Natural killer cell (primary cell): ENCODE results near the gene VWA1. TPM values are rescaled to one million over a fixed set of nuclear protein-coding genes. Genes with fewer than 3 reads are reported as not detected.

Experiments used
- ATAC-seq, 3 donors: fragments of 150-1000 bp in 2 of 3; fragments of 200-7000 bp in 1 of 3; cut with Tn5 transposase; 1 replicate in 1 of 3; 2 replicates in 2 of 3; pipeline ENCODE4 v1.10.0; 2021; ENCODE audit warnings: mild to moderate bottlenecking in 2 of 3, moderate library complexity in 2 of 3
- DNase-seq, 2 donors: peaks; one replicate each; pipeline versions ENCODE4 v3.0.0 to v3.0.0-alpha.2; 2013 to 2021; ENCODE audit warnings: mixed read lengths in 1 of 2
- H3K27ac ChIP-seq: one replicate; pipeline ENCODE4 v1.5.1; 2013; ENCODE audit warnings: mild to moderate bottlenecking, low read length
- H3K27me3 ChIP-seq: one replicate; pipeline ENCODE4 v1.6.1; 2013; ENCODE audit warnings: low read length; ENCODE audit not compliant: control insufficient read depth, insufficient read depth
- H3K36me3 ChIP-seq: one replicate; pipeline ENCODE4 v1.6.1; 2013; ENCODE audit warnings: low read length; ENCODE audit not compliant: control insufficient read depth, insufficient read depth
- H3K4me1 ChIP-seq: one replicate; pipeline ENCODE4 v1.6.1; 2013; ENCODE audit warnings: low read length; ENCODE audit not compliant: control insufficient read depth, insufficient read depth
- H3K4me3 ChIP-seq: one replicate; pipeline ENCODE4 v1.5.1; 2013; ENCODE audit warnings: low read length
- H3K9me3 ChIP-seq: one replicate; pipeline ENCODE4 v1.6.1; 2013; ENCODE audit warnings: low read length; ENCODE audit not compliant: control insufficient read depth, insufficient read depth
- H3K27ac Mint-ChIP-seq, 2 donors: one replicate each; pipeline ENCODE4 v1.8.0; 2022; ENCODE audit warnings: mild to moderate bottlenecking in 2 of 2, mixed read lengths in 2 of 2, moderate library complexity in 1 of 2
- H3K27me3 Mint-ChIP-seq, 2 donors: one replicate each; pipeline ENCODE4 v1.8.0; 2022; ENCODE audit warnings: low read depth in 2 of 2, mixed read lengths in 2 of 2
- H3K36me3 Mint-ChIP-seq: one replicate; pipeline ENCODE4 v1.8.0; 2022; ENCODE audit warnings: mixed read lengths
- H3K4me1 Mint-ChIP-seq, 2 donors: one replicate each; pipeline ENCODE4 v1.8.0; 2022; ENCODE audit warnings: mixed read lengths in 2 of 2
- H3K4me3 Mint-ChIP-seq: one replicate; pipeline ENCODE4 v1.8.0; 2022; ENCODE audit warnings: mild to moderate bottlenecking, moderate library complexity, mixed read lengths
- H3K9me3 Mint-ChIP-seq, 2 donors: one replicate each; pipeline ENCODE4 v1.8.0; 2022; ENCODE audit warnings: mixed read lengths in 2 of 2
- CTCF ChIP-seq: fragments of 200-600 bp; IDR thresholded peaks from one replicate; pipeline ENCODE4 v1.8.0; 2022; ENCODE audit warnings: antibody characterized with exemption
- WGBS: methylation state at CpG from one replicate; pipeline ENCODE4 v1.1.7; 2013; ENCODE audit warnings: missing lambda C conversion rate; ENCODE audit not compliant: insufficient coverage; 5-methylcytosine and 5-hydroxymethylcytosine counted together
- intact Hi-C: fragments of 100-400 bp; cut with micrococcal nuclease; formaldehyde crosslinking; loops from one replicate; pipeline ENCODE4 v1.14.2; 2022
- total RNA-seq, 4 donors: library from RNA; stranded (reverse); fragments of 120-200 nt in 1 of 4; gene quantifications; one replicate each; pipeline versions ENCODE4 v1.2.3 to v1.2.4, GENCODE V29; 2013 to 2022

Gene VWA1
- total RNA-seq, 3 donors from 2014 or later (not counting 1 experiment from before 2014, with no cell fraction given) = not detected

- no peak for ATAC-seq
- H3K27me3 ChIP-seq = peaks cover 38% of the 10 kb centered on the region
Measured at GRCh38 chr1:1434131-1434823, 1.2 kb upstream of the VWA1 start.

DNA sequence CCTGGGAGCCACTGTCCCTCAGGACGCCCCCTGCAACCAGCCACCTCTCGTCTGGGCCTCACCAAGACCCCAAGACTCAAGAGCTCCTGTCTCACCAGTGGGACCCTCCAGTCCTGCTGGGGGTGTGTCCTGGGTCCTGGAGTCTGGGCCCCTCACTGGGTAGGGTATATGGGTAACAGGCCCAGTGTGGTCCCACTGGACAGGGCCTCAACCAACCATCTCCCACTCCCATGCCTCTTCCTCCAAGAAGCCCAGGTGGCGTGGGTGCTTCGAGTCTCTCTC is 725 bp upstream of the VWA1 start:
- H3K27me3 Mint-ChIP-seq = peaks cover 0 to 14% of the 10 kb centered on the region in 2 donors
- peak overlapping the region; percentile 9 for H3K4me3 Mint-ChIP-seq
- no peaks in the 10 kb centered on the region for H3K36me3 ChIP-seq
- peaks cover 38% of the 10 kb centered on the region for H3K27me3 ChIP-seq
- H3K4me1 ChIP-seq = peaks cover 21% of the 10 kb centered on the region
- H3K4me1 Mint-ChIP-seq = peaks cover 0 to 4% of the 10 kb centered on the region in 2 donors
- no peak overlapping the region for H3K4me3 ChIP-seq
- no peak overlapping the region for H3K27ac ChIP-seq
- 59% methylated on average over 4 of the region's 4 CpGs for WGBS
- DNase-seq = no peak
- no peaks in the 10 kb centered on the region for H3K36me3 Mint-ChIP-seq
- no peaks in the 10 kb centered on the region for H3K9me3 ChIP-seq
- intact Hi-C loops = no loop called here
- no peaks in the 10 kb centered on the region for H3K9me3 Mint-ChIP-seq
- no peak overlapping the region for H3K27ac Mint-ChIP-seq
- no peak for TF ChIP-seq CTCF
- no peak for ATAC-seq

More at GRCh38 chr1:1434131-1434823, 1.2 kb upstream of the VWA1 start:
- no peak for DNase-seq
- Mint-ChIP-seq H3K4me1 (peaks cover 0 to 4% of the 10 kb centered on the region in 2 donors), H3K27me3 (peaks cover 0 to 14% of the 10 kb centered on the region in 2 donors), H3K4me3 (no peak overlapping the region), H3K9me3 (no peaks in the 10 kb centered on the region), H3K27ac (no peak overlapping the region), H3K36me3 (no peaks in the 10 kb centered on the region)
- no peak overlapping the region for H3K27ac ChIP-seq
- peaks cover 21% of the 10 kb centered on the region for H3K4me1 ChIP-seq
- TF ChIP-seq CTCF = no peak
- H3K9me3 ChIP-seq = no peaks in the 10 kb centered on the region
- WGBS = 7% methylated on average over 31 of the region's 32 CpGs
- H3K36me3 ChIP-seq = no peaks in the 10 kb centered on the region
- H3K4me3 ChIP-seq = no peak overlapping the region
- intact Hi-C loops = no loop called here

GRCh38 chr1:1435911-1436629 is 580 bp downstream of the VWA1 start:
- H3K27ac ChIP-seq = no peak overlapping the region
- no peak overlapping the region for H3K27ac Mint-ChIP-seq
- TF ChIP-seq CTCF = no peak
- peaks cover 4 to 10% of the 10 kb centered on the region in 2 donors for H3K4me1 Mint-ChIP-seq
- ATAC-seq = no peak
- H3K4me1 ChIP-seq = peaks cover 26% of the 10 kb centered on the region
- no peak for DNase-seq
- no peaks in the 10 kb centered on the region for H3K9me3 ChIP-seq
- peaks cover 38% of the 10 kb centered on the region for H3K27me3 ChIP-seq
- H3K36me3 ChIP-seq = no peaks in the 10 kb centered on the region
- H3K27me3 Mint-ChIP-seq = peaks cover 0 to 14% of the 10 kb centered on the region in 2 donors
- intact Hi-C loops = no loop called here
- peak overlapping the region; percentile 58 for H3K4me3 Mint-ChIP-seq
- no peaks in the 10 kb centered on the region for H3K36me3 Mint-ChIP-seq
- no peaks in the 10 kb centered on the region for H3K9me3 Mint-ChIP-seq
- H3K4me3 ChIP-seq = no peak overlapping the region
- 18% methylated on average over 40 of the region's 40 CpGs for WGBS
